CD1c-positive myeloid dendritic cell (primary cell): ENCODE data around the gene C2orf68.
A peak's percentile ranks its signal among the peaks of the same experiment; 100 is the strongest.
"Not testable (repeated sequence)": the region's sequence is repeated elsewhere in the genome, so short reads cannot be mapped to it uniquely, and the experiment has no call there.

Experiments
- DNase-seq: peaks from one replicate; pipeline ENCODE4 v3.0.0-alpha.2; 2016; ENCODE audit errors: extremely low spot score

Gene C2orf68

DNA sequence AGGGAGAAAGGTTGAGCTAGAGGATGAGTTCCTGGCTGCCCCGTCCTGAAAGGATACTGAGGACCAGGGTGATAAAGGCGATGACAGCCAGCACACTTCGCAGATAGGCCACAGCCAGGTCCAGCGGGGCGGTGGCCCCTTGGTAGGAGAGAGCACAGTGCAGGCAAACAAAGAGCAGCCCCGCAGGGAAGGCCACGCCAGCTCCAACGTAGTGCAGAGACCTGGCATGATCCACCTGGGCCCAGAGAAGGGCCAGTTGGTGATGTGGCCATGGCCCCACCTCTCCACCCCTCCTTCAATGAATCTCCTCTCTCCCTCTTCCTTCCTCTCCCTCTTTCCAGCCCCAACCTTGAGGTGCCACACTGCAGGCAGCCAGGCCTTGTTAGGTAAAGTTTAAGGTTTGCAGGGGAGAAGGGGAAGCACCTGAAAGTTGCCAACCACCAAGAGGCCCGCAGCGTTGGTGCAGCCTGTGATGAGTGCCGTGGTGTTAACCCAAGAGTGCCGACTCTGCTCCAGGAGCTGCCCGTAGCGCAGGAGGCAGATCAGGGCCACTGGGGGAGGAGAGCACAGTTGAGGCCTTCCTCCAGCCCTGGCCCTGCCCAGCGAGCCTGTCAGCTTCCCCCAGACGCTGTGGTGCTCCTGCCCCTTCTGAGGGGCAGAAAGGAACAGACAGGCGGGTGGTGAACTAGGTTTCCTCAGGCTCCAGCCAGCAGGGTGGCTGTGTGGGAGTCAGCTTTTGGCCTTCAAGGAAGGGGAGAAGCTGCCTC, 12.2 kb downstream of the C2orf68 start:
- no peak for DNase-seq

- no peak for DNase-seq
Measured at GRCh38 chr2:85598594-85599340, 13.1 kb downstream of the C2orf68 start.

DNA sequence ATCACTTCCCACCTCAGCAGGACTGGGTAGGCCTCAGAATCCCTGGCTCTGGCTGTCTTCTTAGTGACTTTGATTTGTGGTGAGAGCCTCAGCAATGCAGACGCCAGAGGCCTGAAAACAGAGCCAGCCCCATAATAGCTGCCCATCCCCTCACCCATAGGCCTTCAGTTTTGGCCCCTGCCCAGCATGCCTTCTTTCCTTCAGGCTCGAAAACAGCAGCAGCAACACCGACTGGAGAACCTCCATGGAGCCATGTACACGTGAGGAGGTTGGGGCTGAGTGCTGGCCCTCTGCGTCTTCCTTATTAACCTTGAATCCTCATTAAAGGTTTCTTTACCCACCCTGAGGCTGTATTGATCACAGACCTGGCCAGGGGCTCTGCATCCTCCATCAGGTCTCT, 14.6 kb downstream of the C2orf68 start:
- DNase-seq: no peak

DNA sequence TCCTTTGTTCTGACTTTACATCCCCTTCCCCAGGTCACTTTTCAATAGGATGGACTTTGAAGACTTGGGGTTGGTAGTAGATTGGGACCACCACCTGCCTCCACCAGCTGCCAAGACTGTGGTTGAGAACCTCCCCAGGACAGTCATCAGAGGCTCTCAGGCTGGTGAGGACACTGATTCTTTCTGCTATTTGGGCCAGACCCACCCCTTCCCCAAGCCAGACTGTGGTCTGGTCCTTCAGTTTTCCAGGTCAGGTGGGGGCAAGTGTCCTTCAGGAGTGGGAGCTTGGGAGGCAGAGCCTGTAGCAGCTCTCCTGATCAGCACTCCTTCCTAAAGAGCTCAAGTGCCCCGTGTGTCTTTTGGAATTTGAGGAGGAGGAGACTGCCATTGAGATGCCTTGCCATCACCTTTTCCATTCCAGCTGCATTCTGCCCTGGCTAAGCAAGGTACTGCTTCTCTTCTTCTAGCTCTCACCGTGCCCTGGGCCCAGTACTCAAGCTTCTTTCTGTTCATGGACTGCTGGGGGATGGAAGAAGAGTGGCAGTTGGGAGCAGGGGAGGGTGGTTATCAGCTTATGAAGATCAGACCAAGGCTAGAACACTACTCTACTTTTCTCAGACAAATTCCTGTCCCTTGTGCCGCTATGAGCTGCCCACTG, 15.3 kb downstream of the C2orf68 start:
- no peak for DNase-seq

DNA sequence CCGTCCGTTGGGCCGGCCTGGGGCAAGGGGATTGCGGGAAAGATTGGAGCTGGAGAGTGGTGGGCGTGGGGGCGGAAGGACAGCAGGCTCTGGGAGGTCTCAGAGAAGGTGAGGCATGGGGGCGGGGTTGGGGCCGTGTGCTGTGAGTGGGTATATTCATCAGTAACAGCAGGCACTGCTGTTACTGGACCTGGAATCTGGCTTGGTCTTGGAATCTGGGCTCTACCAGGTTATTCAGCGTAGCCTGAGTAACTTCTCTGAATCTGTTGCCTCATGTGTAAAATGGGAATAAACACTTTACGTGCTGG, 15.9 kb downstream of the C2orf68 start:
- DNase-seq: peak; percentile 4

DNA sequence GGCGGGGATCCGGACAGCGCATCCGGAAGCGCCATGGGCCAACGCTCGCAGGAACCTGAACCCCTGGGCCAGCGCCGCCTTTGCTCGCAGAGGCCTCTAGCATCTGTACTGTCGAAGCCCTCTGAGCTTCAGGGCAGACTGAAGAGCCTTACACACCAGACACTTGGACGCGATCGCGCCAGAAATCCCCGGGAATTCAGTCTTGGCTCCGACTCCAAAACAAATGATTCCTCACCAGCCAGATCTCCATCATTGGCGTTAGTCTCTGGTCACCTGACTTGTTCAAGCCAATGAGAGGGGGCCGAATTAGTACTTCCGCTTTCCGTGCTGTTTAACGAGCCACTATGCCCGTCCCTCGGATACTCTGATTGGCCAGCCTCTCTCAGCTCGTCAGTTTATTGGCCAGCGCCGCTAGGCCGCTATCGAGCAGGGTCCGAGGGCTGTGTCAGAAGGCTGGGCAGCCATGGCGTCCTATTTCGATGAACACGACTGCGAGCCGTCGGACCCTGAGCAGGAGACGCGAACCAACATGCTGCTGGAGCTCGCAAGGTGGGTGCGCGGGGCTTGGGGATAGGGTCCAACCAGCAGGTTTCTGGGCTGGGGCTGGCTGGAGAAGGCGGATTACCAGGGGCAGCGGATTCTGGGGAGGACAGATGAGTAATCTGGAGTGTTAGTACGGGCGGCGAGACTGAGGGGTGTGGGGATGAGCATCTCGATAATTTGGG, 16.4 kb downstream of the C2orf68 start, which contains the start of gene RNF181:
RNF181 (plus strand) TSS at position 445 of the 725 bp plus-strand sequence; CDS start at position 464, 19 bp downstream.
- peak; percentile 99 for DNase-seq

DNA sequence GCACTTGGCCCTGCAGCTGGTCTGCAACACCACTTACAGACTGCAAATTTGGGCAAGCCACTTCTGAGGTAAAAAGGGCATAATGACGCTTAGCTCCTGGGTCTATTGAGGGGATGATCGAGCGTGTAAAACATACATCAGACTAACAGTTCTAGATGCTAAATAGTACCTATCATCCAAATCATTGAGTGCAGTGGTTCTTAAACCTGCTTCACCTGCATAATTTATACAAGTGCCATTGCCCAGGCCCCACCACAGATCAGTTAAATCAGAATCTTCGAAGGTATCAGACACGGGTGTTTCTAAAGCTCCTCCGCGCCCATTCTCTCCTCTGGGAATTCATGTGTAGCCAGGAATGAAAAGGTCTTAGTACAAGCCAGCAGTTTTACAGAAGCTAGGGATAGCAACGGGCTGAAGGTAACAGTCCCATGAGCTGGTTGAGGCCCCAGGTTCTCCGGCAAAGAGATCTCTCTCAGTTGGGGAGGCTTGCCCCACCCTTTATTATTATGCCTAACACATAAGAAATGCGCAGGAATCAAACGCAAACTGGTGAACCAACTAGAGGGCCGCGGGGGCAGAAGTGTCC, 17.1 kb downstream of the C2orf68 start:
- no peak for DNase-seq

GRCh38 chr2:85593023-85593422, 18.8 kb downstream of the C2orf68 start:
- DNase-seq: no peak

GRCh38 chr2:85592299-85592698, 19.6 kb downstream of the C2orf68 start:
- DNase-seq: not testable (repeated sequence)

GRCh38 chr2:85591563-85591962, 20.3 kb downstream of the C2orf68 start:
- no peak for DNase-seq

- DNase-seq: peak; percentile 48
Measured at GRCh38 chr2:85590950-85591349, 20.9 kb downstream of the C2orf68 start.

- DNase-seq: peak; percentile 70
Measured at GRCh38 chr2:85589982-85590791, 21.7 kb downstream of the C2orf68 start.

- DNase-seq: no peak
Measured at GRCh38 chr2:85589181-85589580, 22.7 kb downstream of the C2orf68 start.

DNA sequence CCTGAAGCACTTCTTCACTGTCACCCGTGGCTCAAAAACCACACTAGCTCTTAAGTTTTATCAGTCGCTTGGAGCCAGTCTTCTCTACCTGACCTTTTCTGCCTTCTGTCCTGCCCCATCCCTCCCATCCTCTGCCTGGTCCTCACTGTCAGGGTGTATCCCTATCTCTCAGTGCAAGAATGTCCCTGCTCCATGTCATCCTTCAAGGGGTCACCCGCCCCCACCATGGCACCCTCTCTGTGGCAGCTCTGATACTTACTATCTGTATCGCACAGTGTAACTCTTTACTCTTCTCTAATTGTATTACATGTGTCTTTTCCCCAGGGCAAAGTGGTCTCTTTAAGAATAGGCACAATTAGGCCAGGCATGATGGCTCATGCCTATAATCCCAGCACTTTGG, 23.2 kb downstream of the C2orf68 start:
- DNase-seq: no peak

DNA sequence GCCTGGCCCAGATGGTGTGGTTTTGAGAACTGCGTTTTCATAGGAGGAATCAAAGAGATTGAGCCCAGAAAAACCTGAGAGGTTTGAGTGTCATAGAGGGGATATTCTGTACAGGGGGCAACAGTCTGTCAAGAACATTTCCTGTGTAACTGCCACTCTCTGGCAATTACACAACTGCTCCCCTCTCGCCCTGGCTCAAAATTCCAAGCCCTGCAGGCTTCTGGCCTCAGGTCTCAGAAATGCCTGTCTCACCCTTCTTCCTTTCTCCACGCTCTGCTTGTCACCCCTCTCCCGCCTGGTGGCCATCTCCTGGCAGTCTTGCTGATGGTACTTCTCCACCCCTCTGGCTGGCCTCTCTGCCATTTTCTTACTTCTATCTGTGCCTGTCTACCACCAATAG, 23.6 kb downstream of the C2orf68 start:
- no peak for DNase-seq

DNA sequence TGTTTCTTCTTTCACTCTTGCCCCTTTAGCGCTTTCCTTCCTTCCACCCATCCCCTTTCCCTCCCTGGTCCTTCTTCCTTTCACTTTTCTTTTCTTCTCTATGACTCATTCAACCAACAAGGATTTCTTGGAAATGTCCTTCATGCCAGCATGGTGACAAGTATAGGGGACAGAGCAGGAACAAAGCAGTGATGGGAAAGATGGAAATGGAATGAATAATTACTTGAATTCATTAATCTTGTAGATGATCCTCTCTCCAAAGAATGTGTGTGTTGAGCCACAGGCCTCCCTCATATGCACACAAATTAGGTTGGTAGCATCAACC, 26.1 kb downstream of the C2orf68 start:
- DNase-seq: peak; percentile 19

GRCh38 chr2:85584857-85585780, 26.7 kb downstream of the C2orf68 start:
- peak; percentile 41 for DNase-seq

DNA sequence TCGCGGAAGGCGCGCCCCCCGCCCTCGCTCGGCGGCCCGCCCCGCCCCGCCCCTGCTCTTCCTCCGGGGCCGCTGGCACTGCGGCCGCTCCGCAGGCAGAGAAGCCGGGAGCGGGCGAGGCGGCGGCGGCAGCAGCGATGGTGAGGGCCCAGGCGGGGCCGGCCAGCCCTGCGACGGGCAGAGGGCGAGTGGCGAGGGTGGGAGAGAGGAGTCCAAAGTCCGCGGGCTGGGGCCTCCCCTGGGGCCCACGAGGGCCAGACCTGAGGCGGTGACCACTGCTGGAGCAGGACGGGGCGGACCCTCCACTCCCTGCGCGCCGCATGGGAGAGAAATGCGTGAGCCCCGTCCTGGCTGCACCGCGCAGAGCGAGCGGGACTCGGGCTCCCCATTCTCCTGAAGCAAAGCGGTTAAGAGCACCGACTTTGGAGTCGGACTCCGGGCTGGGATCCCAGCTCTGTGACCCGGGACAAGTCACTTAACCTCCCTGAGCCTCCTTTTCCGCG, 27.5 kb downstream of the C2orf68 start, which contains the start of gene VAMP5:
VAMP5 (plus strand) TSS at position 78 of the 503 bp plus-strand sequence; CDS start at position 138, 60 bp downstream.
- DNase-seq: peak; percentile 38

GRCh38 chr2:85583667-85584353, 28.1 kb downstream of the C2orf68 start:
- DNase-seq: peak; percentile 17
